GM23338 (cell line): Measurements from ENCODE around the gene RTN4RL2. TPM values are rescaled to one million over a fixed set of nuclear protein-coding genes. Genes with fewer than 3 reads are reported as not detected.

Experiments
- ATAC-seq: fragments of 200-7000 bp; cut with Tn5 transposase; 3 replicates; pipeline ENCODE4 v1.9.1; 2020
- DNase-seq: peaks from one replicate; pipeline ENCODE4 v3.0.0-alpha.2; 2015; ENCODE audit warnings: low spot score
- H2AFZ ChIP-seq: fragments of 200-600 bp; sonication (generic); 2 replicates; pipeline ENCODE4 v1.8.0; 2016; ENCODE audit warnings: antibody characterized with exemption, mild to moderate bottlenecking, moderate library complexity
- H3F3A ChIP-seq: fragments of 200-600 bp; sonication (generic); replicated peaks from 2 replicates; pipeline ENCODE4 v1.8.0; 2017; ENCODE audit warnings: antibody characterized with exemption, mixed run types, low read depth
- H3K27ac ChIP-seq: fragments of 200-600 bp; sonication (generic); 2 replicates; pipeline ENCODE4 v1.6.1; 2016; ENCODE audit warnings: low read depth
- H3K27me3 ChIP-seq: fragments of 200-600 bp; sonication (generic); 2 replicates; pipeline ENCODE4 v1.8.0; 2016; ENCODE audit warnings: mild to moderate bottlenecking, mixed run types, moderate library complexity; ENCODE audit not compliant: insufficient read depth
- H3K36me3 ChIP-seq: fragments of 200-600 bp; sonication (generic); 2 replicates; pipeline ENCODE4 v1.8.0; 2016; ENCODE audit warnings: mild to moderate bottlenecking; ENCODE audit not compliant: insufficient read depth
- H3K4me1 ChIP-seq: fragments of 200-600 bp; sonication (generic); 2 replicates; pipeline ENCODE4 v1.8.0; 2016; ENCODE audit warnings: mild to moderate bottlenecking, moderate library complexity; ENCODE audit not compliant: insufficient read depth
- H3K4me2 ChIP-seq: fragments of 200-600 bp; sonication (generic); 2 replicates; pipeline ENCODE4 v1.7.1; 2017; ENCODE audit warnings: mixed run types
- H3K4me3 ChIP-seq: fragments of 200-600 bp; sonication (generic); 2 replicates; pipeline ENCODE4 v1.6.1; 2016; ENCODE audit warnings: mixed run types
- H3K79me2 ChIP-seq: fragments of 200-600 bp; sonication (generic); replicated peaks from 2 replicates; pipeline ENCODE4 v1.8.0; 2017; ENCODE audit warnings: mild to moderate bottlenecking; ENCODE audit not compliant: insufficient read depth
- H3K9me2 ChIP-seq: fragments of 200-600 bp; sonication (generic); 2 replicates; pipeline ENCODE4 v1.8.0; 2017; ENCODE audit not compliant: insufficient read depth
- H4K20me1 ChIP-seq: fragments of 200-600 bp; sonication (generic); replicated peaks from 2 replicates; pipeline ENCODE4 v1.8.0; 2017; ENCODE audit warnings: mild to moderate bottlenecking; ENCODE audit not compliant: insufficient read depth
- H3K27ac Mint-ChIP-seq: 2 replicates; pipeline ENCODE4 v1.8.0; 2020; ENCODE audit warnings: inconsistent platforms, mild to moderate bottlenecking, moderate library complexity, mixed read lengths
- H3K27me3 Mint-ChIP-seq: 3 replicates; pipeline ENCODE4 v1.8.0; 2022; ENCODE audit warnings: low read depth, mild to moderate bottlenecking, moderate library complexity, mixed read lengths, inconsistent platforms; ENCODE audit not compliant: insufficient read depth, poor library complexity
- H3K36me3 Mint-ChIP-seq: 3 replicates; pipeline ENCODE4 v1.8.0; 2021; ENCODE audit warnings: low read depth, mild to moderate bottlenecking, inconsistent platforms, moderate library complexity, mixed read lengths
- H3K4me1 Mint-ChIP-seq: 3 replicates; pipeline ENCODE4 v1.8.0; 2020; ENCODE audit warnings: mild to moderate bottlenecking, inconsistent platforms, mixed read lengths
- H3K4me3 Mint-ChIP-seq: 3 replicates; pipeline ENCODE4 v1.8.0; 2021; ENCODE audit warnings: moderate library complexity, mild to moderate bottlenecking, inconsistent platforms, mixed read lengths
- H3K9me3 Mint-ChIP-seq: 3 replicates; pipeline ENCODE4 v1.8.0; 2020; ENCODE audit warnings: moderate library complexity, mild to moderate bottlenecking, inconsistent platforms, mixed read lengths
- CREB1 ChIP-seq: fragments of 250-450 bp; sonication (Bioruptor Pico); IDR thresholded peaks from 2 replicates; pipeline ENCODE4 v1.5.0; 2020; ENCODE audit warnings: low read depth, mild to moderate bottlenecking, moderate library complexity
- EZH2 ChIP-seq: fragments of 200-600 bp; sonication (generic); IDR thresholded peaks from one replicate; pipeline ENCODE4 v1.8.0; 2017; ENCODE audit warnings: antibody characterized with exemption, mild to moderate bottlenecking, low read depth; ENCODE audit not compliant: unreplicated experiment
- EZH2phosphoT487 ChIP-seq: fragments of 200-600 bp; sonication (generic); IDR thresholded peaks from one replicate; pipeline ENCODE4 v1.8.1; 2018; ENCODE audit warnings: antibody characterized with exemption; ENCODE audit not compliant: unreplicated experiment
- JUNB ChIP-seq: IDR thresholded peaks from one replicate; pipeline ENCODE4 v1.6.1; 2016; ENCODE audit warnings: antibody characterized with exemption; ENCODE audit not compliant: unreplicated experiment
- NANOG ChIP-seq: IDR thresholded peaks from 2 replicates; pipeline ENCODE4 v1.6.1; 2016; ENCODE audit warnings: antibody characterized with exemption, borderline replicate concordance
- POLR2AphosphoS5 ChIP-seq: IDR thresholded peaks from 2 replicates; pipeline ENCODE4 v1.6.1; 2016; ENCODE audit warnings: antibody characterized with exemption, low read depth
- STAT1 ChIP-seq: IDR thresholded peaks from one replicate; pipeline ENCODE4 v1.6.1; 2016; ENCODE audit warnings: antibody characterized with exemption; ENCODE audit not compliant: unreplicated experiment
- ZNF114 ChIP-seq: fragments of 250-450 bp; sonication (Bioruptor Pico); IDR thresholded peaks from 2 replicates; pipeline ENCODE4 v1.5.0; 2020; ENCODE audit warnings: mild to moderate bottlenecking, moderate library complexity
- ZNF331 ChIP-seq: fragments of 250-450 bp; sonication (Bioruptor Pico); IDR thresholded peaks from 2 replicates; pipeline ENCODE4 v1.5.0; 2020; ENCODE audit warnings: low read depth, mild to moderate bottlenecking, moderate library complexity
- polyA plus RNA-seq: library from polyadenylated mRNA; unstranded; fragments of >200 nt; fragmentation: Nextera tagmentation; extraction: Ambion mirVana; gene quantifications from 2 replicates; pipeline ENCODE4 v1.2.1, GENCODE V29; 2016
- total RNA-seq: library from RNA; depleted of rRNA; stranded (reverse); fragments of >200 nt; shearing (Covaris generic); gene quantifications from 2 replicates; pipeline ENCODE4 v1.2.3, GENCODE V29; 2014
- TF ChIP-seq, protein P1 (sequence below): IDR thresholded peaks from 2 replicates; pipeline ENCODE4 v1.6.1; 2016; ENCODE audit warnings: antibody characterized with exemption
- TF ChIP-seq, protein P2 (sequence below), 2 experiments: fragments of 200-600 bp in 1 of 2; sonication (generic) in 1 of 2; conservative IDR thresholded peaks; 2 replicates each; pipeline versions ENCODE4 v1.5.1 to v1.6.1; 2016 to 2017; ENCODE audit warnings: antibody characterized with exemption in 2 of 2, low read depth in 2 of 2, mild to moderate bottlenecking in 2 of 2, moderate library complexity in 1 of 2
- TF ChIP-seq, protein P3 (sequence below): IDR thresholded peaks from one replicate; pipeline ENCODE4 v1.6.1; 2018; ENCODE audit warnings: antibody characterized with exemption; ENCODE audit not compliant: unreplicated experiment
- TF ChIP-seq, protein P4 (sequence below): fragments of 250-450 bp; sonication (Bioruptor Pico); IDR thresholded peaks from 2 replicates; pipeline ENCODE4 v1.5.0; 2020; ENCODE audit warnings: mild to moderate bottlenecking, moderate library complexity

The RTN4RL2 gene
- total and polyA plus RNA-seq, 2 experiments from 2014 or later: 13.9 to 15.9 TPM

DNA sequence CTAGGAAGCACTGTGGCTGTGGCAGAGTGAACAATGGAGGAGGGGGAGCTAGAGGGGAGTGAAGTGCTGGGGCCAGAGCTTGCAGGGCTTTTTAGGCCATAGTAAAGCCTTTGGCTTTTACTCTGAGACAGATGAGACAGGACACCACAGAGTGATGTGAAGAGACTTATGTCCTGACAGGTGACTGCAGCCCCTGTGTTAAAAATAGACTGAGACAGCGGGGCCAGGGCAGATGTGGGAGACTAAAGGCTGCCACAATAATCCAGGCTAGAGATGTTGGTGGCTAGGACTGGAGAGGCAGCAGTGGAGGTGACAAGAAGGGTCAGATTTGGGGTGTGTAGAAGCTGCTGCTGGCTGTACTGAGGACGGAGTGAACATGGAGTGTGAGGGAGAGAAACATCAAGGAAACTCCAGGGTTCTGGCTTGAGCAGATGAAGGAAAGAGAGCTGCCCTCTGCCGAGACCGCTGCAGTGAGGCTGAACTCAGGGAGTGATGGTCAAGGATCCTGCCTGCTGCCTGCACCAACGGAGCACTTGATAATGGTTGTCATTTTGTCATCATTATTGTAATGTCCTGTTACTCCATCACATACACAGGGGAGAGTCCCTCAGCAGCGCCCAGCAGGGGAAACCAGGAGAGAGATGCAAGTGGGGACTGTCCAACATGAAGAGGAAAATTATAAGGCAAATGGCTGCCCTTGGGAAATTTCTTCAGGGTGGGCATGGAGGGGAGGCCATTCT, 27.8 kb downstream of the RTN4RL2 start:
- Histone ChIP-seq H3K27me3 (no peaks in the 10 kb centered on the region), H4K20me1 (no peaks in the 10 kb centered on the region), H3K4me3 (no peak overlapping the region), H3K27ac (no peak overlapping the region), H3K79me2 (no peaks in the 10 kb centered on the region), H3K4me2 (no peak overlapping the region), H3K36me3 (peaks cover 5% of the 10 kb centered on the region; the same call in 1 of the 2 replicates), H3K9me2 (no peaks in the 10 kb centered on the region), H3F3A (peaks cover 12% of the 10 kb centered on the region; the same call in 1 of the 2 replicates), H3K4me1 (peaks cover 10% of the 10 kb centered on the region; the same call in 1 of the 2 replicates), H2AFZ (no peak overlapping the region)
- Mint-ChIP-seq H3K4me3 (no peak overlapping the region), H3K36me3 (peaks cover 60% of the 10 kb centered on the region), H3K27me3 (peaks cover 4% of the 10 kb centered on the region), H3K9me3 (no peaks in the 10 kb centered on the region), H3K4me1 (peaks cover 19% of the 10 kb centered on the region), H3K27ac (no peak overlapping the region)
- no peak for DNase-seq
- ATAC-seq: no peak
- TF ChIP-seq, protein P1, sequence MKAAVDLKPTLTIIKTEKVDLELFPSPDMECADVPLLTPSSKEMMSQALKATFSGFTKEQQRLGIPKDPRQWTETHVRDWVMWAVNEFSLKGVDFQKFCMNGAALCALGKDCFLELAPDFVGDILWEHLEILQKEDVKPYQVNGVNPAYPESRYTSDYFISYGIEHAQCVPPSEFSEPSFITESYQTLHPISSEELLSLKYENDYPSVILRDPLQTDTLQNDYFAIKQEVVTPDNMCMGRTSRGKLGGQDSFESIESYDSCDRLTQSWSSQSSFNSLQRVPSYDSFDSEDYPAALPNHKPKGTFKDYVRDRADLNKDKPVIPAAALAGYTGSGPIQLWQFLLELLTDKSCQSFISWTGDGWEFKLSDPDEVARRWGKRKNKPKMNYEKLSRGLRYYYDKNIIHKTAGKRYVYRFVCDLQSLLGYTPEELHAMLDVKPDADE: no peak
- TF ChIP-seq EZH2 (no peak), ZNF114 (CRISPR knock-in tag) (no peak), EZH2phosphoT487 (no peak), NANOG (no peak), ZNF331 (CRISPR knock-in tag) (no peak), JUNB (no peak), POLR2AphosphoS5 (no peak), STAT1 (no peak), CREB1 (CRISPR knock-in tag) (no peak)
- TF ChIP-seq, protein P2, sequence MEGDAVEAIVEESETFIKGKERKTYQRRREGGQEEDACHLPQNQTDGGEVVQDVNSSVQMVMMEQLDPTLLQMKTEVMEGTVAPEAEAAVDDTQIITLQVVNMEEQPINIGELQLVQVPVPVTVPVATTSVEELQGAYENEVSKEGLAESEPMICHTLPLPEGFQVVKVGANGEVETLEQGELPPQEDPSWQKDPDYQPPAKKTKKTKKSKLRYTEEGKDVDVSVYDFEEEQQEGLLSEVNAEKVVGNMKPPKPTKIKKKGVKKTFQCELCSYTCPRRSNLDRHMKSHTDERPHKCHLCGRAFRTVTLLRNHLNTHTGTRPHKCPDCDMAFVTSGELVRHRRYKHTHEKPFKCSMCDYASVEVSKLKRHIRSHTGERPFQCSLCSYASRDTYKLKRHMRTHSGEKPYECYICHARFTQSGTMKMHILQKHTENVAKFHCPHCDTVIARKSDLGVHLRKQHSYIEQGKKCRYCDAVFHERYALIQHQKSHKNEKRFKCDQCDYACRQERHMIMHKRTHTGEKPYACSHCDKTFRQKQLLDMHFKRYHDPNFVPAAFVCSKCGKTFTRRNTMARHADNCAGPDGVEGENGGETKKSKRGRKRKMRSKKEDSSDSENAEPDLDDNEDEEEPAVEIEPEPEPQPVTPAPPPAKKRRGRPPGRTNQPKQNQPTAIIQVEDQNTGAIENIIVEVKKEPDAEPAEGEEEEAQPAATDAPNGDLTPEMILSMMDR (conservative IDR thresholded peaks at IDR 0.05; ENCODE audit: low read depth in 2 of 2): no peak
- TF ChIP-seq, protein P3, sequence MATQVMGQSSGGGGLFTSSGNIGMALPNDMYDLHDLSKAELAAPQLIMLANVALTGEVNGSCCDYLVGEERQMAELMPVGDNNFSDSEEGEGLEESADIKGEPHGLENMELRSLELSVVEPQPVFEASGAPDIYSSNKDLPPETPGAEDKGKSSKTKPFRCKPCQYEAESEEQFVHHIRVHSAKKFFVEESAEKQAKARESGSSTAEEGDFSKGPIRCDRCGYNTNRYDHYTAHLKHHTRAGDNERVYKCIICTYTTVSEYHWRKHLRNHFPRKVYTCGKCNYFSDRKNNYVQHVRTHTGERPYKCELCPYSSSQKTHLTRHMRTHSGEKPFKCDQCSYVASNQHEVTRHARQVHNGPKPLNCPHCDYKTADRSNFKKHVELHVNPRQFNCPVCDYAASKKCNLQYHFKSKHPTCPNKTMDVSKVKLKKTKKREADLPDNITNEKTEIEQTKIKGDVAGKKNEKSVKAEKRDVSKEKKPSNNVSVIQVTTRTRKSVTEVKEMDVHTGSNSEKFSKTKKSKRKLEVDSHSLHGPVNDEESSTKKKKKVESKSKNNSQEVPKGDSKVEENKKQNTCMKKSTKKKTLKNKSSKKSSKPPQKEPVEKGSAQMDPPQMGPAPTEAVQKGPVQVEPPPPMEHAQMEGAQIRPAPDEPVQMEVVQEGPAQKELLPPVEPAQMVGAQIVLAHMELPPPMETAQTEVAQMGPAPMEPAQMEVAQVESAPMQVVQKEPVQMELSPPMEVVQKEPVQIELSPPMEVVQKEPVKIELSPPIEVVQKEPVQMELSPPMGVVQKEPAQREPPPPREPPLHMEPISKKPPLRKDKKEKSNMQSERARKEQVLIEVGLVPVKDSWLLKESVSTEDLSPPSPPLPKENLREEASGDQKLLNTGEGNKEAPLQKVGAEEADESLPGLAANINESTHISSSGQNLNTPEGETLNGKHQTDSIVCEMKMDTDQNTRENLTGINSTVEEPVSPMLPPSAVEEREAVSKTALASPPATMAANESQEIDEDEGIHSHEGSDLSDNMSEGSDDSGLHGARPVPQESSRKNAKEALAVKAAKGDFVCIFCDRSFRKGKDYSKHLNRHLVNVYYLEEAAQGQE: no peak
- TF ChIP-seq, protein P4, sequence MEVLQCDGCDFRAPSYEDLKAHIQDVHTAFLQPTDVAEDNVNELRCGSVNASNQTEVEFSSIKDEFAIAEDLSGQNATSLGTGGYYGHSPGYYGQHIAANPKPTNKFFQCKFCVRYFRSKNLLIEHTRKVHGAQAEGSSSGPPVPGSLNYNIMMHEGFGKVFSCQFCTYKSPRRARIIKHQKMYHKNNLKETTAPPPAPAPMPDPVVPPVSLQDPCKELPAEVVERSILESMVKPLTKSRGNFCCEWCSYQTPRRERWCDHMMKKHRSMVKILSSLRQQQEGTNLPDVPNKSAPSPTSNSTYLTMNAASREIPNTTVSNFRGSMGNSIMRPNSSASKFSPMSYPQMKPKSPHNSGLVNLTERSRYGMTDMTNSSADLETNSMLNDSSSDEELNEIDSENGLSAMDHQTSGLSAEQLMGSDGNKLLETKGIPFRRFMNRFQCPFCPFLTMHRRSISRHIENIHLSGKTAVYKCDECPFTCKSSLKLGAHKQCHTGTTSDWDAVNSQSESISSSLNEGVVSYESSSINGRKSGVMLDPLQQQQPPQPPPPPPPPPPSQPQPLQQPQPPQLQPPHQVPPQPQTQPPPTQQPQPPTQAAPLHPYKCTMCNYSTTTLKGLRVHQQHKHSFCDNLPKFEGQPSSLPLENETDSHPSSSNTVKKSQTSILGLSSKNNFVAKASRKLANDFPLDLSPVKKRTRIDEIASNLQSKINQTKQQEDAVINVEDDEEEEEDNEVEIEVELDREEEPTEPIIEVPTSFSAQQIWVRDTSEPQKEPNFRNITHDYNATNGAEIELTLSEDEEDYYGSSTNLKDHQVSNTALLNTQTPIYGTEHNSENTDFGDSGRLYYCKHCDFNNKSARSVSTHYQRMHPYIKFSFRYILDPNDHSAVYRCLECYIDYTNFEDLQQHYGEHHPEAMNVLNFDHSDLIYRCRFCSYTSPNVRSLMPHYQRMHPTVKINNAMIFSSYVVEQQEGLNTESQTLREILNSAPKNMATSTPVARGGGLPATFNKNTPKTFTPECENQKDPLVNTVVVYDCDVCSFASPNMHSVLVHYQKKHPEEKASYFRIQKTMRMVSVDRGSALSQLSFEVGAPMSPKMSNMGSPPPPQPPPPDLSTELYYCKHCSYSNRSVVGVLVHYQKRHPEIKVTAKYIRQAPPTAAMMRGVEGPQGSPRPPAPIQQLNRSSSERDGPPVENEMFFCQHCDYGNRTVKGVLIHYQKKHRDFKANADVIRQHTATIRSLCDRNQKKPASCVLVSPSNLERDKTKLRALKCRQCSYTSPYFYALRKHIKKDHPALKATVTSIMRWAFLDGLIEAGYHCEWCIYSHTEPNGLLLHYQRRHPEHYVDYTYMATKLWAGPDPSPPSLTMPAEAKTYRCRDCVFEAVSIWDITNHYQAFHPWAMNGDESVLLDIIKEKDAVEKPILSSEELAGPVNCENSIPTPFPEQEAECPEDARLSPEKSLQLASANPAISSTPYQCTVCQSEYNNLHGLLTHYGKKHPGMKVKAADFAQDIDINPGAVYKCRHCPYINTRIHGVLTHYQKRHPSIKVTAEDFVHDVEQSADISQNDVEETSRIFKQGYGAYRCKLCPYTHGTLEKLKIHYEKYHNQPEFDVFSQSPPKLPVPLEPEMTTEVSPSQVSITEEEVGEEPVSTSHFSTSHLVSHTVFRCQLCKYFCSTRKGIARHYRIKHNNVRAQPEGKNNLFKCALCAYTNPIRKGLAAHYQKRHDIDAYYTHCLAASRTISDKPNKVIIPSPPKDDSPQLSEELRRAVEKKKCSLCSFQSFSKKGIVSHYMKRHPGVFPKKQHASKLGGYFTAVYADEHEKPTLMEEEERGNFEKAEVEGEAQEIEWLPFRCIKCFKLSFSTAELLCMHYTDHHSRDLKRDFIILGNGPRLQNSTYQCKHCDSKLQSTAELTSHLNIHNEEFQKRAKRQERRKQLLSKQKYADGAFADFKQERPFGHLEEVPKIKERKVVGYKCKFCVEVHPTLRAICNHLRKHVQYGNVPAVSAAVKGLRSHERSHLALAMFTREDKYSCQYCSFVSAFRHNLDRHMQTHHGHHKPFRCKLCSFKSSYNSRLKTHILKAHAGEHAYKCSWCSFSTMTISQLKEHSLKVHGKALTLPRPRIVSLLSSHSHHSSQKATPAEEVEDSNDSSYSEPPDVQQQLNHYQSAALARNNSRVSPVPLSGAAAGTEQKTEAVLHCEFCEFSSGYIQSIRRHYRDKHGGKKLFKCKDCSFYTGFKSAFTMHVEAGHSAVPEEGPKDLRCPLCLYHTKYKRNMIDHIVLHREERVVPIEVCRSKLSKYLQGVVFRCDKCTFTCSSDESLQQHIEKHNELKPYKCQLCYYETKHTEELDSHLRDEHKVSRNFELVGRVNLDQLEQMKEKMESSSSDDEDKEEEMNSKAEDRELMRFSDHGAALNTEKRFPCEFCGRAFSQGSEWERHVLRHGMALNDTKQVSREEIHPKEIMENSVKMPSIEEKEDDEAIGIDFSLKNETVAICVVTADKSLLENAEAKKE (CRISPR knock-in tag): no peak
